Panc1 (cell line): Measurements from ENCODE around the gene ANO2. TPM values are rescaled to one million over a fixed set of nuclear protein-coding genes. Genes with fewer than 3 reads are reported as not detected.

ENCODE experiments used
- ATAC-seq: fragments of 200-7000 bp; cut with Tn5 transposase; 2 replicates; pipeline ENCODE4 v1.9.1; 2020; ENCODE audit warnings: mild to moderate bottlenecking, moderate library complexity
- BruUV-seq: library from RNA; stranded (reverse); fragments of 400-500 nt; replicated peaks from 2 replicates; lab custom pipeline; 2021; lab: Mats Ljungman, UMichigan
- CTCF ChIA-PET: fragments of 300-600 bp; sonication (Branson Sonifier 250); formaldehyde crosslinking; loops from one replicate; lab custom pipeline; 2022; ENCODE audit warnings: antibody characterized with exemption; lab: Charles Lee
- POLR2A ChIA-PET: fragments of 300-600 bp; sonication (Branson Sonifier 250); formaldehyde crosslinking; loops from one replicate; lab custom pipeline; 2022; ENCODE audit warnings: antibody characterized with exemption; lab: Charles Lee
- DNase-seq: peaks from one replicate; pipeline ENCODE4 v3.0.0-alpha.2; 2010; ENCODE audit warnings: low read depth, low spot score
- H3K27ac ChIP-seq: 2 replicates; pipeline ENCODE4 v1.5.1; 2011; ENCODE audit warnings: mild to moderate bottlenecking, low read length, inconsistent platforms
- H3K27me3 ChIP-seq: fragments of 200-500 bp; sonication (Bioruptor generic); 2 replicates; pipeline ENCODE4 v1.6.0; 2014; ENCODE audit warnings: low read length, inconsistent platforms; ENCODE audit not compliant: control insufficient read depth, insufficient read depth
- H3K36me3 ChIP-seq: fragments of 200-500 bp; sonication (Bioruptor generic); 2 replicates; pipeline ENCODE4 v1.5.1; 2014; ENCODE audit warnings: inconsistent platforms, mild to moderate bottlenecking, low read length, moderate library complexity; ENCODE audit not compliant: control insufficient read depth, insufficient read depth
- H3K4me1 ChIP-seq: 2 replicates; pipeline ENCODE4 v1.5.1; 2011; ENCODE audit warnings: inconsistent platforms, mild to moderate bottlenecking, low read length, moderate library complexity; ENCODE audit not compliant: control insufficient read depth, insufficient read depth
- H3K4me3 ChIP-seq, 2 experiments: 2 replicates each; pipeline ENCODE4 v1.5.1; 2011 to 2012; ENCODE audit warnings: low read depth in 2 of 2, low read length in 2 of 2, mild to moderate bottlenecking in 2 of 2, inconsistent platforms in 1 of 2, moderate library complexity in 1 of 2
- H3K9me3 ChIP-seq: fragments of 200-500 bp; sonication (Bioruptor generic); 2 replicates; pipeline ENCODE4 v1.5.1; 2014; ENCODE audit warnings: low read depth, mild to moderate bottlenecking, inconsistent platforms, low read length, moderate library complexity; ENCODE audit not compliant: control insufficient read depth, insufficient read depth
- CTCF ChIP-seq: fragments of 450-650 bp; IDR thresholded peaks from 2 replicates; pipeline ENCODE4 v1.5.1; 2017; ENCODE audit warnings: mild to moderate bottlenecking
- POLR2AphosphoS5 ChIP-seq: IDR thresholded peaks from 2 replicates; pipeline ENCODE4 v1.6.1; 2012; ENCODE audit warnings: mild to moderate bottlenecking, low read depth, low read length, moderate library complexity
- REST ChIP-seq, 2 experiments: IDR thresholded peaks; 2 replicates each; pipeline ENCODE4 v1.6.1; 2011 to 2012; ENCODE audit warnings: low read depth in 2 of 2, control low read depth in 1 of 2, low read length in 1 of 2, mild to moderate bottlenecking in 1 of 2, moderate library complexity in 1 of 2; ENCODE audit not compliant: insufficient read depth in 1 of 2
- SIN3A ChIP-seq: IDR thresholded peaks from 2 replicates; pipeline ENCODE4 v1.6.1; 2012; ENCODE audit warnings: low read depth, mild to moderate bottlenecking, low read length, moderate library complexity, borderline replicate concordance; ENCODE audit not compliant: insufficient read depth
- TCF7L2 ChIP-seq: IDR thresholded peaks from 2 replicates; pipeline ENCODE4 v1.6.1; 2011; ENCODE audit warnings: mild to moderate bottlenecking, low read depth, low read length, inconsistent platforms
- in situ Hi-C: cut with HindIII; loops from 2 replicates; pipeline ENCODE4 v1.10.0; 2016; ENCODE audit warnings: low sequenced_read_pairs, low pct_unique_long_range_greater_than_20kb
- intact Hi-C: fragments of 100-400 bp; cut with micrococcal nuclease; formaldehyde crosslinking; loops from one replicate; pipeline ENCODE4 v1.10.0; 2022; ENCODE audit not compliant: unreplicated experiment
- total RNA-seq: library from RNA; stranded (reverse); gene quantifications from one replicate; pipeline ENCODE4 v1.2.1, GENCODE V29; 2021; ENCODE audit not compliant: unreplicated experiment

The ANO2 gene
- total RNA-seq, 1 experiment from 2014 or later, result not detected

- DNase-seq (no peak), ATAC-seq (no peak)
- H3K27ac ChIP-seq, result no peak overlapping the region
- no peaks in the 10 kb centered on the region for H3K36me3 ChIP-seq
- no peaks in the 10 kb centered on the region for H3K4me1 ChIP-seq
- TF ChIP-seq CTCF (no peak), POLR2AphosphoS5 (no peak), TCF7L2 (no peak), SIN3A (no peak), REST (IDR thresholded peaks at IDR 0.05; ENCODE audit: insufficient read depth in 1 of 2, low read depth in 2 of 2, low read length in 1 of 2) (no peak)
- in situ Hi-C loops (no loop called here), intact Hi-C loops (no loop called here)
- BruUV-seq, result no TSS peak
- ChIA-PET POLR2A (no interaction called here), CTCF (no interaction called here)
- H3K9me3 ChIP-seq, result no peaks in the 10 kb centered on the region
- H3K4me3 ChIP-seq, result no peak overlapping the region
- H3K27me3 ChIP-seq, result no peaks in the 10 kb centered on the region
Measured at GRCh38 chr12:5914387-5915149, 30.5 kb downstream of the ANO2 start.

- no TSS peak for BruUV-seq
- Histone ChIP-seq H3K4me1 (no peaks in the 10 kb centered on the region), H3K4me3 (no peak overlapping the region), H3K27me3 (no peaks in the 10 kb centered on the region), H3K36me3 (no peaks in the 10 kb centered on the region), H3K9me3 (no peaks in the 10 kb centered on the region), H3K27ac (no peak overlapping the region)
- ATAC-seq (no peak), DNase-seq (no peak)
- in situ Hi-C loops, result no loop called here
- intact Hi-C loops, result no loop called here
- CTCF ChIA-PET, result no interaction called here
- POLR2A ChIA-PET, result no interaction called here
- no peak for TF ChIP-seq SIN3A
- TF ChIP-seq CTCF, result no peak
- TF ChIP-seq POLR2AphosphoS5, result no peak
- no peak for TF ChIP-seq TCF7L2
- TF ChIP-seq REST (IDR thresholded peaks at IDR 0.05; ENCODE audit: insufficient read depth in 1 of 2, low read depth in 2 of 2, low read length in 1 of 2), result no peak
Measured at GRCh38 chr12:5913387-5913786, 31.7 kb downstream of the ANO2 start.
